Frontal cortex (tissue), 4 donors: ENCODE data around the gene TVP23C. TPM values are rescaled to one million over a fixed set of nuclear protein-coding genes. Genes with fewer than 3 reads are reported as not detected.
A peak's percentile ranks its signal among the peaks of the same experiment; 100 is the strongest.
"Not testable (repeated sequence)": the region's sequence is repeated elsewhere in the genome, so short reads cannot be mapped to it uniquely, and the experiment has no call there.

Experiments used
- DNase-seq, 2 donors: peaks; one replicate each; pipeline ENCODE4 v3.0.0; 2012; ENCODE audit warnings: low spot score in 2 of 2
- FAIRE-seq: peaks from 2 replicates; lab custom pipeline; 2012; peaks lifted over from hg19 to GRCh38; lab: Jason Lieb, UNC
- total RNA-seq: library from RNA; depleted of rRNA; stranded (reverse); fragments of >200 nt; gene quantifications from one replicate; pipeline ENCODE4 v1.2.3, GENCODE V29; 2014
- donor health status: control.
- donor health status: control.
- donor health status: control.

TVP23C gene
- total RNA-seq, 1 donor from 2014 or later = 47.7 TPM

DNA sequence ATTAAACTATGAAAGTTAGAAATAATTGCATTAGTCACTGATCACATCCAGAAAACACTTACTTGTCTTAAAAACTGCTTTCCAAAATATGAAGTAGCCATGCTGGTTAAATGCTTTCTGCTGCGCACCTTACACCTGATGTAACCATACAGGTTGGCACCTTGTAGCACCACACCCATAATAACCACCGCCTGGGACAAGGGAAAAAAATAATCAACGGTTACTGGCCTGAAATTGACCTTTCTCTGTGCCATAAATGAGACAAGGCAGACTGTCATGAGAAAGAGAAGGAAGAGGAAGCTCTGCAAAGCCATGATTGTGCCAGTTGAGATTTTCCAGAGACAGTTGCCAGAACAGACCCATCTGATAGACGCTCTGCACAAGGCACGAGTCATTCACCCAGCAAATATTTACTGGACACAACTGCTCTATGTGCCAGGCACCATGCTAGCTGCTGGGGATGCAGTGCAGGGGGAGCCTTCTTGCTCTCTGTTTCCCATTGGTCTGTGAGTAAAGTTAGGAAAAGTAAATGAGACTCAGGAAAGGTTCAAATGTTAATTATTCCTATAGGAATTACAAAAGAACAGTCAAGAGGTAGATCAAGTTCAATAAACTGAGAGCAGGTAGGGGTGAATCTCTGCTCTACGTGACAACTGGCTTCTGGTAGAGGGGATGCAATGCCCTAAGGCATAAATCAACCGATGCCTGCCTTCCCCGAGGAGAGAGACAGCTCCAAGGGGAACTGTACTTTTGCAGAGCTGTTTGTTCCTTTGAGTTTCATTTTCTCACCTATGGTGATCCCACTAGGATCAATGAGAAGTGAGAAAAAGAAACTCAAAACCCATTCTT is 22.7 kb downstream of the TVP23C start:
- not testable (repeated sequence) for DNase-seq, FAIRE-seq

DNA sequence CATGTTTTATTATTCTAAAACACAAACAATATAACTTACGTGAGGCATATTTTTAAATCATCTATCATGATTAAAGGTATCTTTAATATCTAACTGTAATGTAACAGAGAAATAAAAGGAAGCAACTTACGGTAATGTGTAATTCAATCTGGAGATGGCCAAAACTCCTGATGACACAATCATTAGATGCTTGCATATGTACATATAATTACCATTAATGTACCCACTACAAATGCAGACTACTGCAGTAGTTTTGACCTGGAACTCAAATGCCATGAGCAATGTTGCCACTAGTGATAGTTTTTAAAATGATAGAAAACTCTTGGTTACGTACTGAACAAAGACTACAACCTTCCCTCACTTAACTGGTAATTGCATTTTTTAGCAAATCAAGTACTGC is 30.2 kb downstream of the TVP23C start:
- DNase-seq, FAIRE-seq: not testable (repeated sequence)

DNA sequence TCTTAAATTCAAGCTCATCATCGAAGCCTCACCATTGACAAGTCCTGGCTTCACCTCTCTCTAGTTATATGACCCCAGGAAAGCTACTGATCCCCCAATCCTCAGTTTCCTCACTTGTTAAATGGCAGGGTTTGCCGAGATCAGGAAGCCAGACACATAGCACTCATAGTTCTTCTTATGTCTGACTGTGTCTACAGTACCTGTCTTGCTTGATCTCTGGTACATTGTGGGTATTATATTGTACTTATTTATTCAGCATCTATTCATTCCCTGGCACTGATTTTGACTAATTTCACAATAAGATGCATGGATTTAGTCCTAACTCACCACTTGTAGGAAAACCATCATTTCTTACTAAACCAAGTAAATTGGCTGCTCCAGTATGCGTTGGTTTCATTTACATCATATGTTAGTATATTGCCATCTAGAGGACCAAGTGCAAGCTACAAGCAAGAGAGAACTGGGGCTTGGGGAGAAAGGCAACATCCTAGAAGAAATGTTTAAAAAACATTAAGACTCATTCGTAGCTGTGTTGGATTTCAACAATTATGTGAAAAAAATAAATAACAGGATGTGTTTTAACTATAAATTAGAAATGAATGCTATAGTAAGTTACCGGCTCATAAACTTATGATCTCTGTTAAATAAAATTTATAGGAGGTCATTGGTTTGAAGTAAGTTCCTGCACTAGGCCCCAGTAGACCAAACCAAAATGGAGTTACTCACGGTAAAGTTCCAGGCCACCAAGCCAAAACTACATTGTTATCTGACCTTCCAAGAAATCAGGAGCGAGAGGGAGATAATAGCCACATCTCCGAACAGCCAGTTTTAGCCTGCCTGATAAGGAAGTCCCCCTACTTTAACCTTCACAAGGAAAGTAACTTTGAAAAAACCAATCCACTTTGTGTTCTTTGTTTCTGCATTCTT is 36.7 kb downstream of the TVP23C start:
- DNase-seq = not testable (repeated sequence)
- FAIRE-seq = peak; percentile 91

DNA sequence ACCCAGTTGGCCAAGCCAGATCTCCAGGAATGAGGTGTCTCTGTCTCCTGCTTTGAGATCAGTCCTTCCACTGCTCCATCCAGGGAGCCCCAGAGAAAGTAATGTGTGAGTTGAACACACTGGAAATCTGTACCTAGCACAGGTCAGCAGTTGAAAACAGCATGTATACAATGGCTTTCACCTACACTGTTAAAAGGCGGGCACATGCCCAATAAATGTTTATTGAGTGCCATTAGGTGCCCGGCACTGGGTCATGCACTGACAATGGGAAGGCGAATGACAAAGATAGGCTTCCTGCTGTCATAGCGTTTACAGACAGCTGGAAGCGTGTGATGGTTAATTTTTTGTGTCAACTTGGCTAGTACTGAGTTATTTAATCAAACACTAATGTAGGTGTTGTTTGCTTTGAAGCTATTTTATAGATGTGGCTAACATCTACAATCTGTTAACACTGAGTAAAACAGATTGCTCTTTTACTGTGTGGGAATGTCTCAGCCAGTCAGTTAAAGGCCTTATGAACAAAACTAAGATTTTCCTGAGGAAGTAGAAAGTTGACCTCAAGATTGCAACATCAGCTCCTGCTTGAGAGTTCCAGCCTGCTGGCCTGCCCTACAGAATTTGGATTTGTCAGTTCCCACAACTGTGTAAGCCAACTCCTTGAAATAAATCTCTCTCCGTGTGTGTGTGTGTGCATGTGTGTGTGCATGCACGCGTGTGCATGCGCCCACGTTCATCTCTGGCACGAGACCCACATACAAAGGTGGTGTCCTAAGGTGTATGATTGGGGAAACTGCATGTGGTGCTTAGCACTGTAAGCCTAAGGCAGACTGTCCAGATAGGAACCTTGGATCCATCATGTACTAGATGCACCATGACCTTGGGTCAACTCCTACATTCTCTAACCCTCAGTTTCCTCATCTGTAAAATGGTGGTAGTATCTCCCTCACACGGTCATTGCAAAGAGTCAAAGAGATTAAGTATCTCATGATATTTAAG is 38.0 kb downstream of the TVP23C start:
- DNase-seq, FAIRE-seq: not testable (repeated sequence)

DNA sequence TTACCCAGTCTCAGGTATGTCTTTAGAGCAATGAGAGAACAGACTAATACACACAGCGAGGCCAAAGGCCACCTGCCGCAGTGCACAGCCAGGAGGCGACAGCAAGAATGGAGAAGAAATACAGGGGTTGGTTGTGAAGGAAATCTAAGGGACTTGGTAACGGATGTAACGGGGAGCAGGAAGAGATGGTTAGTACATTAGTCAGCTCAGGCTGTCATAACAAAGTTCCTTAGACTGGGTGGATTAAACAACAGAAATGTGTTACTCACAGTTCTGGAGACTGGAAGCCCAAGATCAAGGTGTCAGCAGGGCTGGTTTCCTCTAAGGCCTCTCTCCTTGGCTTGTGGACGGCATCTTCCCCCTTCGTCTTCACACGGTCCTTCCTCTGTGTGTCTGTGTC is 47.1 kb downstream of the TVP23C start:
- FAIRE-seq (no peak), DNase-seq (no peak)

DNA sequence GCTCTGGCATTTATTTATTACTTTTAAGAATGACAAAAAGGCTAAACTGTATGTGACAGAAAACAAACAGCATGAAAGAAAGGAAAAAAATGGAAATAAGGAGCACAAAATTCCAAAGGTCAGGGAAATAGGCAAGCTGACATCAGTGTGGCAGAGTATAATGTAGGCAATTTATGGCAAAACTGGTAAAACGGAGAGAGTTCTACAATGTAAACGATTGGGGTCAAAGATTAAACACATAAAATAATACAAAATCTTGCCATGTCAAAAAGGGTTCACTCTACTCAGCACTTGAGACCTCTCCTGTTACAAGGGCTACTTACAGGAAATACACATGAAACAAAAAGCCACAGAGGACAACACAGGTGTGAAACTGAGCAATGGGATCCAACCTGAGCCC is 48.8 kb downstream of the TVP23C start:
- FAIRE-seq = no peak

DNA sequence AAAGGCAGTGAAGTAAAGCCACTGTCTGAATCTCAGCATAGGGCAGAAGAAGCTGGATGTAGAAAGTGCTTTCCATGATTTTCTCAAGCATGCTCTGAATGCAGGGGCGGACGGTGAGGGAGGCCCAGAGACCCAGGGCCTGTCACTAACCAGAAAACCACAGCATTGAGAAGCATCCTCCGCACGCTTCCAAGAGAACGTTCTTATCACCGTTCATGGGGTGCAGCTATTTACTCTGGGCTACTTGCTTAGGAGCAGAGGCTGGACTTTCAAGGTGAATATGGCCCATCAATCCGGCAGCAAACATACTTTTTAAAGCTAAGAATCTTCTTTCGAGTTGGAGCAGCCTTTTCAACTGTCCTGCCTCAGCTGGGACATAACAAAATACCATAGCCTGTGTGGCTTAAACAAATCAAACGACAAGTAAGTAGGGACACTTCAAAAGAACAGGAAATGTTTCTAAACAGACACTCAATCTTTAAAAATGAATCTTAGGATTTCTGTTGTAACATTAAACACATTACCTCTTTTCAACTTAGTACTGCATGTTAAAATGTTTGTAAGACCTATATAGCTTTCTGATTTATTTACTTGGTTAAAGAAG is 49.3 kb downstream of the TVP23C start:
- FAIRE-seq = no peak

More for the DNA sequence above, 48.8 kb downstream of the TVP23C start:
- no peak for DNase-seq

DNA sequence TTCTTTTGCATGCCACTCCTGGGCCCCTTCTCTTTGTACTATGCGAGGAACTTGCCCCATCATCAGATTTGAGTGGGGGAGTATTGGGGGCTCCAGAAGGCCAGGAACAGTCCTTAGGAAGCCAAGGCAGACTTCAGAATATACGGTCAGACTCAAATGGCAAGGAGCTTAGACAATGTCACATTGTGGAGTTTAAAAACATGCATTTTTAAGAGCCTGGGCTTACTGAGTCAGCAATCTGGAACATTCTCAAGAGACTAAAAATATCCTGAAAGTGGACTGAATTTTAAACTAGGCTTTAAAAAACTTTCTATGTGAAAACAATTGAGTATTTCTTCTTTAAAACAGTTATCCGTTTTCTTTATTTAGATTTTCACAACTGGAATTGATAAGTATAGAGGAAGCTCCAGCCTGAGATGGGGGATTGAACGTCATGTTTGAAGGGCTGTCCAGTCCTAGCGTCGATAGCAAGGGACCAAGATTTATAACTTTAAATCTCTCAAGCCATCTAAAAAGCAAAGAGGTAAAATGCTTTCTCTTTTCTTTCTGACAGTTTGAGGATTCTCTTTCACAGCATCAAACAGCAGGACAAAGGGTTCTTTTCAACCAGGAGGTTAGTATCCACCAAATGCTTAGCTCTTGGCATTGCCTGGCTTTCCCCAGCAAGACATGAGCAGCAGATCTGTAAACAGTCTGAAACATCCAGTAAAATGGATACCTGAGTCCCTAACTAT is 50.1 kb downstream of the TVP23C start:
- FAIRE-seq = peak; percentile 51
- DNase-seq = no peak

More for the DNA sequence above, 49.3 kb downstream of the TVP23C start:
- DNase-seq = no peak

DNA sequence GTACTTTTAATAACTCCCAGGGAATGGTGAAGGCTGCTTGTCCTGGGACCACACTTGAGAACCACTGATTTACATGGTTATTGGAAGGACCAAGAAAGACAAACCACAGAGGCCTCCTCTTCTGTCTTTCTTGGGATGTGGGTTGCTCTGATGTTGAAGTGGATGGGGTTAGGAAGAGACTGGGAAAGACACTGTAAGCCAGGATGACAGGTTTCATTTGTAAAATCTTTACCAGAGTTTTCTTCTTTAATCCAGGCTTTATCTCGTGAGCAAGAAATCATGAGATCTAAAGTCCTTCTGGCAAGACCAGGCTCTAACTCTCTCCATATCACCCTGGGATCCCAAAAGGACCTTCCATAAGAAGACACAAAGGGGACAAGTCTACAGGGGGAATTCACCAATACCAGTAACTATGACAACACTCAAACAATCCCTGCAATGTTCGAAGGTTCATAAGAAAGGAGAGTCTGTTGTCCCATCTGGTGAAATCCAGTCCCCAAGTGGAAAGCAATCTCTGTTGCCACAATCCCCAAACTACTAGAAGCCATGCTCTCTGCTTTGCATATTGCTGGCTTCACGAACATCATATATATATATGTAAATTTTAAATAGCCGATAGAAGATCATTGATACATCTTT is 51.1 kb downstream of the TVP23C start:
- DNase-seq = no peak
- FAIRE-seq = no peak

DNA sequence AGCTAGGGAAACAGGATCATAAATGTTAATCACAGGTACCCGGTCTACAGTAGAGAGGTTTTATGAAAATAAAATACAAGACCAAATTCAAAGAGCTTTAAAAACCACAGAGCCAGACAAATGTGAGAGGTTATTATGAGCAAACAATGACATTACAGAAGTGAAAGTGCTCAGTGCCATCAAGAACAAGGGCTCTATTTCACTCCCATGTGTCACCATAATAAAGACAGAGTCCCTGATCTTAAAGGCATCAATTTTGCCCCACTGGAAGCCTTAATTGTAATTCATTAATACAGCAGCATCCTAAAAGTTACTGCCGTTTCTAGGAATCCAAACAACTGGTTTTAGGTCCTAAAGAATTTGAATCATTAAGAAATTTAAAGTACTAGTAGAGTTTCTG is 52.1 kb downstream of the TVP23C start:
- no peak for DNase-seq
- no peak for FAIRE-seq

DNA sequence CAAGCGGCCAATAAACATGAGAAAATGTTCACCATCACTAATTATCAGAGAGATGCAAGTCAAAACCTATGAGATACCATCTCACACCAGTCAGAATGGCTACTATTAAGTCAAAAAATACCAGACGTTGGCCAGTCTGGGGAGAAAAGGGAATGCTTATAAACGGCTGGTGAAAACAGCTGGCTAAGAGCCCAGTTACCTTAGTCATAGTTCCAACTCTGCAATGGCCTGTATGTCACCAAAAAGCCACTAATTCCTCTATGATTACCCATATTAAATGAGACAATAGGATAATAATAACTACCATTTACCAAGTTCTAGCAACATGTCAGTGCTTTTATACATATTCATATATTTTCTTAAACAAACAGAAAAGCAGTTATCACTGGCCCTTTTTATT is 52.9 kb downstream of the TVP23C start:
- DNase-seq = no peak
- FAIRE-seq = no peak

DNA sequence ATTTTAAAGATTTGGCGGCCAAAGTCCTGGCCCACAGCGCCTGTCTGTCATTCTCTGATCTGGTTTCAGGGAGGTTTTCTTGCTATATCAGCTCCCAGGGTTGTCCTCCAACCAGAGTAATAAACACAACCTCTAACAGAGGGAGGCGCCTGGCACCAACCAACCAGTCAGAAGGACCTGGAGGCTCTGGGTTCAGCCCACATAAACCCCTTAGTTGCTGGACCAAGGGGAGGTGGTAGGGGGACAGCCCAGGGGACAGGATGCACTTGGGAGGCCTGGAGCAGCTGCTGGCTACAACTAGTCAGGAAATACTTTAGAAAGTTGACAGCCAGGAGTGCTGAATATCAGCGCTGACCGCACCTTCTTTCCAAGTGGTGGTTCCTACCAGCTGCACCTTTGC is 54.2 kb downstream of the TVP23C start:
- DNase-seq (no peak), FAIRE-seq (no peak)

DNA sequence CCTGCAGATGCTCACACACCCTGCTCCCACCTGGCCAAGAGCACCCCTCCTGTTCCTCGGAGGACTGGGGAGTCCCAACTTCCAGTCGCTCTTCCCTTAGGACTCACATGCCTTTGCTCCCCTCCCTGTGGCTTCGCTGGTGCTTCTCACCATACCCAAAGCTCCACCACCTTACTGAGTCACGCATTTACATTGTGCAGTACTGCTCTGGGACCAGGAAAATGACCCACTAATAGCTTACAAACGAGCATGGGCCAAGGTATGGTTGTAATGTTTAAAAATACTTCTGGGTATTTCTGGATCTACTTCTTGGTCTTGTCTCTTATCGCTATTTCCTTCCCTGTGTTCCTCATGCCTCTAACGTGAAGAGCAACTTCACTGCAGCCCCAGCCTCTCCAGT is 54.8 kb downstream of the TVP23C start:
- DNase-seq (no peak), FAIRE-seq (no peak)

DNA sequence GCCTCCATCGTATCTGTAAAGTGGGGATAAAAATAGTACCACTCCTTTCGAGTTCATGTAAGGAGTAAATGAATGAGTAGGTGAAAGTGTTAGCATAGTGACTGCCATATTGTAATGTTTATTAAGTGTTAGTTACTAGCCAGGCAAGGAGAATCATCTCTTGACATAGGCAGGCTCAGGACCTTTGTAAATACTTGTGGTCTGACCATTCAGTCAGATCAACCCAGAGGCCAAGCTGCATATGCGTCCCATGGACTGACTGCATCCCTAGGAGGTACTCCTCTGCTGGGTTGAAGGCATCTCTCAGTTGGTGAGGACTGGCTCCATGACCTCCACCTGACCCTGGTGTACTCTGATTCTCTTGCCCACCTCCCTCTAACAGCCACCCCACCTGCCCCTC is 55.4 kb downstream of the TVP23C start:
- DNase-seq (no peak), FAIRE-seq (no peak)

DNA sequence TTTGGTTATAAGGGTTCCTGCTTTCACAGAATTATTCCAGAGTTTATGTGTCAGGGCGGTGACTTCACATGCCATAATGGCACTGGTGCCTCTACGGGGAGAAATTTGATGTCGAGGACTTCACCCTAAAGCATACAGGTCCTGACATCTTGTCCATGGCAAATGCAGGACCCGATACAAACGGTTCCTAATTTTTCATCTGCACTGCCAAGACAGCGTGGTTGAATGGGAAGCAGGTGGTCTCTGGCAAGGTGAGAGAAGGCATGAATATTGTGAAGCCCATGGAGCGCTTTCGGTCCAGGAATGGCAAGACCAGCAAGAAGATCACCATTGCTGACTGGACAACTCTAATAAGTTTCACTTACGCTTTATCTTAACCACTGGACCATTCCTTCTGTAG is 56.3 kb downstream of the TVP23C start:
- FAIRE-seq = no peak

DNA sequence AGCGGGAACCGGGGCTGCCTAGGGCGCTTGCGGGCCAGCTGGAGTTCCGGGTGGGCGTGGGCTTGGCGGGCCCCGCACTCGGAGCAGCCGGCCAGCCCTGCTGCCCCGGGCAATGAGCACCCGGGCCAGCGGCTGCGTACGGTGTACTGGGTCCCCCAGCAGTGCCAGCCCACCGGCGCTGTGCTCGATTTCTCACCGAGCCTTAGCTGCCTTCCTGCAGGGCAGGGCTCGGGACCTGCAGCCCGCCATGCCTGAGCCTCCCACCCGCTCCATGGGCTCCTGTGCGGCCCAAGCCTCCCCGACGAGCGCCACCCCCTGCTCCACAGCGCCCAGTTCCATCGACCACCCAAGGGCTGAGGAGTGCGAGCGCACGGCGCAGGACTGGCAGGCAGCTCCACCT is 57.6 kb downstream of the TVP23C start:
- FAIRE-seq, DNase-seq: not testable (repeated sequence)

More for the DNA sequence above, 56.3 kb downstream of the TVP23C start:
- DNase-seq = no peak

DNA sequence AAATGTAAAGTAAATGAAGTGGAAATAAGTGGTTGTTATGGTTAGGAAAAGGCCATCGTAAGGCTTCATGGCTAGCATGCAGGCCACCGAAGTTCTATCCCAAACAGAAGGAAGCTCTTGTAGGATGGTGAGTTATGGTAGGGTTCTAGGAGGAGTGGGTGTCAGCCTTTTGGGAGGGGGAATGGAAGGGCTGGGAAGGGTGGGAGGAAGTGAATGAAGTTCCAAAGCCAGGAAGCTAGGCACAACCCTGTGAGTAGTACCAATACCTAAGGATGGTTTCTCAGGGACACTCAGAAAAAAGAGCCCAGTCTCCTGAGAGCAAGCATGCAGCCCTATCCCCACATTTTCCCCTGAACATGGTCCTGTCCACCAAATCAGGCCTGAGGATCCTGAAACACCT is 59.6 kb downstream of the TVP23C start:
- FAIRE-seq = no peak
- no peak for DNase-seq
